Uterus (tissue), 2 donors: ENCODE measurements around the gene NOX4.

Experiments
- CTCF ChIP-seq, 4 experiments: fragments of 200-600 bp in 2 of 4; fragments of 450-650 bp in 2 of 4; sonication (generic) in 2 of 4; IDR thresholded peaks; one replicate each; pipeline ENCODE4 v1.5.1; 2016 to 2019; ENCODE audit warnings: antibody characterized with exemption in 4 of 4, mild to moderate bottlenecking in 2 of 4, moderate library complexity in 1 of 4
- POLR2A ChIP-seq, 2 donors: fragments of 450-650 bp; IDR thresholded peaks; one replicate each; pipeline ENCODE4 v1.6.1; 2016; ENCODE audit warnings: antibody characterized with exemption in 2 of 2, mild to moderate bottlenecking in 1 of 2, moderate library complexity in 1 of 2

- TF ChIP-seq CTCF (IDR thresholded peaks at IDR 0.05) (no peak), POLR2A (IDR thresholded peaks at IDR 0.05) (no peak)
Measured at GRCh38 chr11:89540826-89541225, 49.7 kb upstream of the NOX4 start.
